Stimulated activated CD4-positive, alpha-beta T cell treated with anti-CD3 and anti-CD28 coated beads, TNF-alpha, amount 100 ng/mL, for 4 hours (primary cell): Measurements from ENCODE around the gene HYAL1.

ENCODE experiments used
- DNase-seq, 3 experiments: peaks; one replicate each; pipeline ENCODE4 v3.0.0-alpha.2; 2020; ENCODE audit warnings: low read depth in 3 of 3

The HYAL1 gene

DNA sequence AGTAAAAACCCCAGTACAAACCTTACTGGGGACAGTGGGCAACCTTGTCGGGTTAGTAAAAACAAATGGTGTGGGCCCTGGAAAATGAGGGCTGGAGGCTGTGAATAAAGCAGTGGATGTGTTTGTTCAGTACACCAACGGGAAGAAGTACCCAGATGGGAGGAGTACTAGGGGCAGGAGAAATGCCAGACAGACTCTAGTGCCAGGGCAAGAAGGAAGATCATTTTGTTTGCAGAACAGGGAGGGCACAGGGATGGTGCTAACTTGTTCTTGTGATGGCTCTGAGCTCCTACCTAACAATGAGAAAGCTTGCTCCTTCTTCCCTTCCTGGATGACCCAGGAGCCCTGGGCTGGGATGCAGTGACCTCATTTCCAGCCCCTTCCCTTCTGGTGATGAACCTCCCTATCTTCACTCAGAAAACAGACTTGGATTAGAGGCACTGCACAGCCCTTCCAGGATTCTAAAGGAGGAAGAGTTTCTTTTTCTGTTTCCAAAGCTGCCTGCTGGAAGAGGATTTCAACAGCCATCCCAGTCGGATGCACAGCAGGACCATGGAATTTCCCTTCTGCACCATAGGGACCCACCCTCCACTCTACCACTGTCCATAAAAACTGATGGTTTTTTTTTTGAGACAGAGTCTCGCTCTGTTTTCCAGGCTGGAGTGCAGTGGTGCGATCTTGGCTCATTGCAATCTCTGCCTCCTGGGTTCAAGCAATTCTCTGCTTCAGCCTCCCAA, 31.1 kb upstream of the HYAL1 start:
- DNase-seq: no peak

GRCh38 chr3:50333744-50334328, 30.5 kb upstream of the HYAL1 start:
- no peak for DNase-seq

- DNase-seq: no peak
These were observed 28.1 kb upstream of the HYAL1 start for GRCh38 chr3:50331364-50331907.

DNA sequence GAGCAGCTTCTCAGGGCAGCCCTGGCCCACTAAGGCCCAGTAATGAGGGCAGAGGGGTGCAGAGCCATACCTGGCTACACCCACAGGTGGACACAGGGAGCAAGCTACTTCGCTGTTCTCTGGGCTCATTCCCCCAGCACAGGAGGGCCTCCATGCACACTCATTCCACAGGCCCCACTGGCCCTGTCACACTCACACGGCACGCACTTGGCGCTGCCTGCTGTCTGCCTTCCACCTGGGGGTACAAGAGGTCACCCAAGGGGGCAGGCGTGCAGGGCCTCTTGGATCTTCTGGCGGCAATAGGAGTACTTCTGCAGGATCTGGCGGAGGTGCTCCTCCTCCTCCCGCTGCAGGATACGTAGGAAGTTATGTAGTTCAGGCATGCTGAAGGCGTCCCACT, 27.0 kb upstream of the HYAL1 start:
- no peak for DNase-seq

- DNase-seq: peak; percentile 83 to 91 (median 87)
These were observed 24.7 kb upstream of the HYAL1 start, which contains the start of gene TUSC2 for GRCh38 chr3:50327943-50328691. Gene TUSC2, minus strand, starts transcription at chr3:50328223. Its CDS starts 124 bp downstream, at chr3:50328099.

- no peak for DNase-seq
These were observed 23.8 kb upstream of the HYAL1 start for GRCh38 chr3:50327129-50327528.

DNA sequence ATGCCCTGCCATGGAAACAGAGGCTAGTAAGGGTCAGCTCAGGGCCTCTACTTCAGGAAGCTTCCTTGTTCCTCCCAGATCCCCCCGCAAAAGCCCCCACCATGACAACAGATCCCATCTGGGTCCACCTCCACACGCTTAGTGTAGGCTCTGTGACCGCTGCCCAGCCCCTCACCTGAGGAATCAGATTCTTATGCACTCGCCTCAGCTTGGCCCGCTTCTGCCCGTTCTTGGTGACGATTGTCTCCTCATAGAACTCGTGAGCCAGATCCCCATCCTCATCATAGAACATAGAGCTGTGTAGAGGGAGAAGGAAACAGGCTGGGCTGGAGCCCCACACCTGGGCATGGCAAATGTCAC, 22.8 kb upstream of the HYAL1 start:
- no peak for DNase-seq

- no peak for DNase-seq
These were observed 22.3 kb upstream of the HYAL1 start for GRCh38 chr3:50325497-50326181.

- no peak for DNase-seq
These were observed 21.7 kb upstream of the HYAL1 start for GRCh38 chr3:50325113-50325480.

DNA sequence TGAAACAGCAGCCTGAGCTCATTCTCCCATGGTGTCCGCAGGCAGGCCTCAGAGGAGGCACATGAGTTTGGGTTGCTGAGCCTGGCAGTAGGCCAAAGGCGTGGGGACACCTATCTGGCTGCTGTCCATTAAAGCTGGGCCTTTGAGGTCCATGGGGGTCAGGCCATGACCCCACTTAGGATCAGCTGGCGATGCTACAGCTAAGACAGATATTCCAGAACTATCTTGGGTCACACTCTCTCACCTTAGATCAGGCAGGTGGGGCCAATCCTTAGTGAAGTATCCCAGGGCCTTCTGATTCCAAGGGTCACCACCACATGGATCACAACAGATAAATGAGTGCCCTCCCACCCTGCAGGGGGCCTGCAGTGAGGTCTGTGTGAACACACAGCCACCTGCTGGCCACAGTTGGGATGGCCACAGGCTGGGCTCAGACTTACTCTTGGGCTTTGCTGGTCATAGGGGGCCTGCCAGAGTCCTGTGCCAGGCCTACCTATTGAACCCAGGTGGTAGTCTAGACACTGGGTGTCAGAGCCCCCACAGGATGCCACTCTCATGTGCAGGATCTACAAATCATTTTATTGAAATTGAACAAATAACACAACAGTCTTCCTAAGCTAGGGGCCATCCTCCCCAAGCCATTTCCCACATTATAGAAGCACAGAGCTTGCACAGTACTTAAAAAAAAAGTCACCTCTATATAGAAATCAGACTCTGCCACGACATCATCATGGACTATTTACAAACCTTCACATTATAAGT, 21.2 kb upstream of the HYAL1 start:
- DNase-seq: no peak

- no peak for DNase-seq
These were observed 20.3 kb upstream of the HYAL1 start for GRCh38 chr3:50323614-50324199.

DNA sequence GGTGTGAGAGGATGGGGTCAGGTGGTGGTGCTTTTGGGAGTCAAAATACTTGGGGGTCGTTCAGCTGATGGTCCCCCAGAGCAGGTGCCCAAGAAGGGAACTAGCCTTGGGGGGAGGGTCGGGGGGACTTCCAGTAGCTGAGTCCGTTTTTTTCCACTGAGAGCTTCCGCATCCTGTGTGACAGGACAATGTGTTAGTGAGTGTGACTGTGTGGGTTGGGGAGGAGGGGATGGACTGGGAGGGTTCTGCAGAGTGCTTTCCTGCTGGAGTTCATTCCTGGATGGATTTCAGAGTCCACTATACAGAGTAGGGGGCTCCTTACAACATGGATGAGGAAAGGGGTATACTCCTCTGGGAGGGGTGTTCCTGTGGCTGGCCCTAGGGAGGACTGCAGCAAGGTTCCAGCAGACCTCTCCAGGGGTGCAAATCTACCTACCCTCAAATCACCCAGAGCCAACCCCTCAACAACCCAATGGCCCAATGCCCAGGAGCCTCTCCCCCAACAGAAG, 19.8 kb upstream of the HYAL1 start:
- DNase-seq: no peak

DNA sequence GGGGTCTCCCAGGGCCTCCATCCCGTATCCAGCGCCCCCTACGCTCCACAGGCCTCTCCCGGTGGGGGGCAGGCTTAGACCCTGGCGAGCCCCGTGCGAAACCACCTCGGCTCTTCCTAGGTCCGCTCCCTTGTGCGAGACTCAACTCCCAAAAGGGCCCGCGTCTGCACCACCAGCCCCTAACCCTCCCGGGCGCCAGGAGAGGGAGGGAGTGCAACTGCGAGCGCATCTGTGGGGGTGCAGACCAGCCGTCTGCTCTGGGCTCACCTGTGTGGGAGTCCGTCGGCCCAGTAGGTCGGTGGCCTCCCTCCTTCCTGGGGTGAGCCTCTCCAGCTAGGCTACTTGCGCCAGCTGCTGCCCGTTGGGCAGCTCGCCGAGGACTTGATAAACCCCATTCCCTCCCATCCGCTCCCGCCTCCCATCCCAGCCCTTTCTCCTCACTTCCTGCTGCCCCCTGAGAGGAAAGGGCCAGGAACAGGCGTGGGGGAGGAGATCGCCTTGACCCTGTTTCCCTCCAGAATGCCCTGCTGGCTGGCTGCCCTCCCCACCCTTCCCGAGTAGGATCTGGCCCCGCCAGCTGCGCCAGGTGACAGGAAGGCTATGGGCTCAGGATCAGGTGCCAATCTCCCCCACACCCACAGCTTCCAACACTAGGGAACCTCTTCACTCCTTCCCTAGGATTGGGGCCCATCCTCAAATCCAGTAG, 19.2 kb upstream of the HYAL1 start, which contains the start of gene HYAL2:
Gene HYAL2, minus strand, starts transcription at position 360 of the 706 bp plus-strand sequence. CDS start 2,256 bp downstream, outside the sequence.
- no peak for DNase-seq

DNA sequence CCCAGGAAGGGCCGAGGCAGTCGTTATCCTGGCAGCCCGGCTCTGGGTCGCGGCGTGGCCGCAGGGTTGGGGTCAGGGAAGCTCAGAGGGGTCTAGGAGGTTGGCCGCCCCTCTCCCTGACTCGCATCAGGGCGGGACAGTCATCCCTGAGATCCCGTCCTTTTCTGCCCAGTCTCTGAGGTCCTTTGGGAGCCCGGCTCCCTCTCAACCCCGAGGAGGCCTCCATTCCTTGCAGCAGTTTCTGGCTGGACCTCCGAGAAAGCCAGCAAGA, 18.7 kb upstream of the HYAL1 start:
- DNase-seq: no peak

DNA sequence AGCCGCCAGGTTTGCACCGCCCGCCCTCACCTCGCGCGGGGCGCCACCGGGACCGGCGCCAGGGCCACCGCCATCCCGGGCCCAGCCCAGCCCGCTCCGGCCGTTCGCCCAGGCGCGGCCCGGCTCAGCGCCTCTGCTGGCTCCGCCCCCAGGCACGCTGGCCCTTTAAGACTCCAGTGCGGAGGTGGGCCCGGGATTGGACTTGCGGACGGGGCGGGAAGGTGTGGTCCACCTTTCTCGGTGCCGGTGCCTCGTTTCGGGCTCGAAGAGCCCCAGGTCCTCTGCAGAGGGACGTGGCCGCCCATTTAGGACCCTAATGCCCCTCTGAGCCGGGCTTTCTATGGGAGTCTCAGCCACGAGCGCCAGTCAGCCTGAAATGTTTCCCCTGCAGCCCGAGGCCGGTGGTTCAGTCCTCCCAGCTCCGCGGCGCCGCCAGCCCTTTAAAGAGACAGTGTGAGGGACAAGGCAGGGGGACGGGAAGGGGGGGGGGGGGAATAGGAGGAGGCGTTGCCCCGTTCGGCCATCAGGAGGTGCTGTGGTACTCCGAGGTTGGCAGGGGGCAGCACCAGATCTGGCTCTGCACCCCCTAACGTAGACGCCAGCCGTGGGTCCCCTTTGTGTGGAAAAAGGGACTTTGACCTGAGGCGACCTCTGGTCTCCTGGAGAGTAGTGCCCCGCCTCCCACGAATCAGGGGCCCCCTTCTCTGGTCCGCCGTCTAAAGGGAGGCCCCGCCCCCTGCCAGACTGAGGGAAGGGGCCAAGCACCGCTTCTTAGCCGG, 18.2 kb upstream of the HYAL1 start:
- DNase-seq: peak; percentile 69 to 84 (median 70)

GRCh38 chr3:50320853-50321335, 17.5 kb upstream of the HYAL1 start:
- peak in 2 of 3 experiments; percentile 43 to 54 for DNase-seq

GRCh38 chr3:50319894-50320625, 16.7 kb upstream of the HYAL1 start:
- DNase-seq: no peak

- no peak for DNase-seq
These were observed 16.0 kb upstream of the HYAL1 start for GRCh38 chr3:50319181-50319893.
